Measurements from ENCODE around the gene SCO2. TPM values are rescaled to one million over a fixed set of nuclear protein-coding genes. Genes with fewer than 3 reads are reported as not detected.

SCO2 gene
- total and polyA plus RNA-seq, 9 of the 15 experiments (the other 6 are each of a cell fraction or from before 2014, with no cell fraction given) = 0.34 to 4.0 (median 1.1) TPM; not detected in 3

DNA sequence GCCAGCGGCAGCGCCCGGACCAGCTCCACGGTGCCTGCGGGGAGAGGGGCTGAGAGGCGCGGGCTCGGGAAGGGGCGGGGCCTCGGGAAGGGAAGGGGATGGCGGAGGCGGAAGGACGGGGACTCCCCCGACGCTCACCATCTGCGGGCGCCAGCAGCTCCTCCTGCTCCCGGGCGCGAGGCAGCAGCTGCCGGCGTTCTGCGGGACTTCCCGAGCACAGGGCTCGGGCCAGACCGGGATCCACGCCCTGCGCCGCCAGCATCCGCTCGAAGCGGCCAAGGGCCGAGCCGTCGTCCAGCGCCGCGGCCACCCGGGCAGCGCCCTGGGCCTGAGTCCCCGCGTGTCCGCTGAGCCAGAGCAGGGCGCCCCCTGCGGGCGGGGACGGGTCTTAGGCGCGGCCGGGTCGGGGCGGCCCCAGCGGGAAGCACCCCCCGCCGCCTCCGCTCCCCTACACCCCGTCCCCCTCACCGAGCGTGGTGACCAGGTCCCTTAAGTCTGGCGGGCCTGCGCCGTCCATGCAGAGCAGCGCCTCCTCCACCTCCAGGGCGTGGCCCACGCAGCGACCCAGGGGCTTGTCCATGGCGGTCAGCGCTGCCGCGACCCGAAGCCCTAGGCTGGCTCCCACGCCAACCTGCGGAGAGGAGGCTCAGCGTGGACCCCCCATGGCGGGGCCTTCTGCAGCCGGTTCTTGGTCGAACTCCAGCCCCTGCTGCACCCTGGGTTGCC is 873 bp upstream of the SCO2 start (continued):
- TF ChIP-seq, protein P1, sequence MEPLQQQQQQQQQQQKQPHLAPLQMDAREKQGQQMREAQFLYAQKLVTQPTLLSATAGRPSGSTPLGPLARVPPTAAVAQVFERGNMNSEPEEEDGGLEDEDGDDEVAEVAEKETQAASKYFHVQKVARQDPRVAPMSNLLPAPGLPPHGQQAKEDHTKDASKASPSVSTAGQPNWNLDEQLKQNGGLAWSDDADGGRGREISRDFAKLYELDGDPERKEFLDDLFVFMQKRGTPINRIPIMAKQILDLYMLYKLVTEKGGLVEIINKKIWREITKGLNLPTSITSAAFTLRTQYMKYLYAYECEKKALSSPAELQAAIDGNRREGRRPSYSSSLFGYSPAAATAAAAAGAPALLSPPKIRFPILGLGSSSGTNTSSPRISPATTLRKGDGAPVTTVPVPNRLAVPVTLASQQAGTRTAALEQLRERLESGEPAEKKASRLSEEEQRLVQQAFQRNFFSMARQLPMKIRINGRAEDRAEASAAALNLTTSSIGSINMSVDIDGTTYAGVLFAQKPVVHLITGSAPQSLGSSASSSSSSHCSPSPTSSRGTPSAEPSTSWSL (CRISPR knock-in tag; IDR thresholded peaks at IDR 0.05; ENCODE audit: borderline replicate concordance) = no peak
- TF ChIP-seq ETS2 (tag; IDR thresholded peaks at IDR 0.05; ENCODE audit: borderline replicate concordance, poor library complexity, severe bottlenecking) (no peak), ZNF316 (IDR thresholded peaks at IDR 0.05) (no peak), E2F3 (CRISPR knock-in tag; IDR thresholded peaks at IDR 0.05) (0 out of 2 replicates have a peak, but pooled peaks have one; percentile 39), ZNF57 (CRISPR knock-in tag; IDR thresholded peaks at IDR 0.05) (no peak), HSF4 (CRISPR knock-in tag; IDR thresholded peaks at IDR 0.05; ENCODE audit: borderline replicate concordance) (no peak), GTF2F1 (IDR thresholded peaks at IDR 0.05; ENCODE audit: low read depth, low read length) (no peak), MED1 (CRISPR knock-in tag; IDR thresholded peaks at IDR 0.05; ENCODE audit: borderline replicate concordance) (no peak), SRSF3 (IDR thresholded peaks at IDR 0.05; ENCODE audit: insufficient read depth, low read length) (no peak), ZBTB17 (CRISPR knock-in tag; IDR thresholded peaks at IDR 0.05) (0 out of 2 replicates have a peak, but pooled peaks have one; percentile 19), NRF1 (conservative IDR thresholded peaks at IDR 0.05 in 1 of 2, IDR thresholded peaks at IDR 0.05 in 1 of 2) (0 out of 4 replicates have a peak, but pooled peaks of 1 of the 2 experiments have one; percentile 8), TBL1XR1 (IDR thresholded peaks at IDR 0.05; ENCODE audit: low read length in 2 of 2) (no peak), BRD4 (IDR thresholded peaks at IDR 0.05) (no peak), HEY1 (CRISPR knock-in tag; IDR thresholded peaks at IDR 0.05; ENCODE audit: borderline replicate concordance) (no peak), ZNF12 (CRISPR knock-in tag; IDR thresholded peaks at IDR 0.05) (no peak), ERF (CRISPR knock-in tag; IDR thresholded peaks at IDR 0.05) (no peak), NR2C2 (CRISPR knock-in tag; IDR thresholded peaks at IDR 0.05) (no peak), NR2C2 (tag; IDR thresholded peaks at IDR 0.05) (peak; percentile 66), GTF2E2 (tag; IDR thresholded peaks at IDR 0.05) (no peak), POLR3A (IDR thresholded peaks at IDR 0.05; ENCODE audit: borderline replicate concordance, extremely low read depth, insufficient read depth, insufficient read length) (no peak), ZEB2 (IDR thresholded peaks at IDR 0.05) (no peak)
- TF ChIP-seq, protein P2, sequence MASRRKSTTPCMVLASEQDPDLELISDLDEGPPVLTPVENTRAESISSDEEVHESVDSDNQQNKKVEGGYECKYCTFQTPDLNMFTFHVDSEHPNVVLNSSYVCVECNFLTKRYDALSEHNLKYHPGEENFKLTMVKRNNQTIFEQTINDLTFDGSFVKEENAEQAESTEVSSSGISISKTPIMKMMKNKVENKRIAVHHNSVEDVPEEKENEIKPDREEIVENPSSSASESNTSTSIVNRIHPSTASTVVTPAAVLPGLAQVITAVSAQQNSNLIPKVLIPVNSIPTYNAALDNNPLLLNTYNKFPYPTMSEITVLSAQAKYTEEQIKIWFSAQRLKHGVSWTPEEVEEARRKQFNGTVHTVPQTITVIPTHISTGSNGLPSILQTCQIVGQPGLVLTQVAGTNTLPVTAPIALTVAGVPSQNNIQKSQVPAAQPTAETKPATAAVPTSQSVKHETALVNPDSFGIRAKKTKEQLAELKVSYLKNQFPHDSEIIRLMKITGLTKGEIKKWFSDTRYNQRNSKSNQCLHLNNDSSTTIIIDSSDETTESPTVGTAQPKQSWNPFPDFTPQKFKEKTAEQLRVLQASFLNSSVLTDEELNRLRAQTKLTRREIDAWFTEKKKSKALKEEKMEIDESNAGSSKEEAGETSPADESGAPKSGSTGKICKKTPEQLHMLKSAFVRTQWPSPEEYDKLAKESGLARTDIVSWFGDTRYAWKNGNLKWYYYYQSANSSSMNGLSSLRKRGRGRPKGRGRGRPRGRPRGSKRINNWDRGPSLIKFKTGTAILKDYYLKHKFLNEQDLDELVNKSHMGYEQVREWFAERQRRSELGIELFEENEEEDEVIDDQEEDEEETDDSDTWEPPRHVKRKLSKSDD (conservative IDR thresholded peaks at IDR 0.05; ENCODE audit: low read length) = no peak
- TF ChIP-seq, protein P3, sequence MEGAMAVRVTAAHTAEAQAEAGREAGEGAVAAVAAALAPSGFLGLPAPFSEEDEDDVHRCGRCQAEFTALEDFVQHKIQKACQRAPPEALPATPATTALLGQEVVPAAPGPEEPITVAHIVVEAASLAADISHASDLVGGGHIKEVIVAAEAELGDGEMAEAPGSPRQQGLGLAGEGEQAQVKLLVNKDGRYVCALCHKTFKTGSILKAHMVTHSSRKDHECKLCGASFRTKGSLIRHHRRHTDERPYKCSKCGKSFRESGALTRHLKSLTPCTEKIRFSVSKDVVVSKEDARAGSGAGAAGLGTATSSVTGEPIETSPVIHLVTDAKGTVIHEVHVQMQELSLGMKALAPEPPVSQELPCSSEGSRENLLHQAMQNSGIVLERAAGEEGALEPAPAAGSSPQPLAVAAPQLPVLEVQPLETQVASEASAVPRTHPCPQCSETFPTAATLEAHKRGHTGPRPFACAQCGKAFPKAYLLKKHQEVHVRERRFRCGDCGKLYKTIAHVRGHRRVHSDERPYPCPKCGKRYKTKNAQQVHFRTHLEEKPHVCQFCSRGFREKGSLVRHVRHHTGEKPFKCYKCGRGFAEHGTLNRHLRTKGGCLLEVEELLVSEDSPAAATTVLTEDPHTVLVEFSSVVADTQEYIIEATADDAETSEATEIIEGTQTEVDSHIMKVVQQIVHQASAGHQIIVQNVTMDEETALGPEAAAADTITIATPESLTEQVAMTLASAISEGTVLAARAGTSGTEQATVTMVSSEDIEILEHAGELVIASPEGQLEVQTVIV (CRISPR knock-in tag; IDR thresholded peaks at IDR 0.05; ENCODE audit: borderline replicate concordance) = 0 out of 2 replicates have a peak, but pooled peaks have one; percentile 39
